Globus pallidus (tissue), 1 donor: ENCODE measurements around the gene BHLHE41.
A peak's percentile ranks its signal among the peaks of the same experiment; 100 is the strongest.

Experiments used
- DNase-seq: peaks from one replicate; pipeline ENCODE4 v3.0.0-alpha.2; 2015; ENCODE audit warnings: low spot score

Gene BHLHE41

GRCh38 chr12:26124446-26125399 lies at the start of gene BHLHE41:
BHLHE41 (minus strand) TSS chr12:26125037; CDS start chr12:26124779, 258 bp downstream.
- DNase-seq = peak; percentile 92

GRCh38 chr12:26172946-26173552 lies 48.2 kb upstream of the BHLHE41 start:
- no peak for DNase-seq

- no peak for DNase-seq
Observed at GRCh38 chr12:26172539-26172938, 47.7 kb upstream of the BHLHE41 start.

GRCh38 chr12:26172013-26172412 lies 47.2 kb upstream of the BHLHE41 start:
- DNase-seq = no peak

GRCh38 chr12:26164118-26164517 lies 39.3 kb upstream of the BHLHE41 start:
- no peak for DNase-seq

GRCh38 chr12:26162905-26163304 lies 38.1 kb upstream of the BHLHE41 start:
- no peak for DNase-seq

GRCh38 chr12:26162174-26162573 lies 37.3 kb upstream of the BHLHE41 start:
- DNase-seq = no peak

GRCh38 chr12:26158078-26158764 lies 33.4 kb upstream of the BHLHE41 start:
- no peak for DNase-seq

GRCh38 chr12:26157001-26157400 lies 32.2 kb upstream of the BHLHE41 start:
- no peak for DNase-seq

GRCh38 chr12:26156201-26156871 lies 31.5 kb upstream of the BHLHE41 start:
- no peak for DNase-seq

- DNase-seq = no peak
Observed at GRCh38 chr12:26153421-26154154, 28.8 kb upstream of the BHLHE41 start.

- DNase-seq = no peak
Observed at GRCh38 chr12:26152507-26153102, 27.8 kb upstream of the BHLHE41 start.

GRCh38 chr12:26150736-26151450 lies 26.1 kb upstream of the BHLHE41 start:
- no peak for DNase-seq

- no peak for DNase-seq
Observed at GRCh38 chr12:26149968-26150500, 25.2 kb upstream of the BHLHE41 start.

GRCh38 chr12:26148291-26148690 lies 23.5 kb upstream of the BHLHE41 start:
- DNase-seq = no peak

GRCh38 chr12:26143291-26143690 lies 18.5 kb upstream of the BHLHE41 start:
- no peak for DNase-seq

GRCh38 chr12:26138860-26139259 lies 14.0 kb upstream of the BHLHE41 start:
- no peak for DNase-seq

- no peak for DNase-seq
Observed at GRCh38 chr12:26136688-26137087, 11.9 kb upstream of the BHLHE41 start.

GRCh38 chr12:26135571-26135970 lies 10.7 kb upstream of the BHLHE41 start:
- DNase-seq = no peak

- DNase-seq = no peak
Observed at GRCh38 chr12:26135010-26135420, 10.2 kb upstream of the BHLHE41 start.
